Breast epithelium (tissue), 4 donors: ENCODE measurements around the gene ZNF599. TPM values are rescaled to one million over a fixed set of nuclear protein-coding genes. Genes with fewer than 3 reads are reported as not detected.

Experiments used
- DNase-seq, 2 donors: peaks; one replicate each; pipeline ENCODE4 v3.0.0-alpha.2; 2019; ENCODE audit warnings: low spot score in 2 of 2
- H3K27ac ChIP-seq, 2 donors: fragments of 200-600 bp; sonication (generic) in 1 of 2; one replicate each; pipeline ENCODE4 v1.5.1; 2016 to 2019; ENCODE audit warnings: mild to moderate bottlenecking in 1 of 2
- H3K27me3 ChIP-seq, 2 donors: fragments of 200-600 bp; sonication (generic) in 1 of 2; one replicate each; pipeline versions ENCODE4 v1.5.1 to v1.6.0; 2017 to 2019; ENCODE audit warnings: control low read depth in 1 of 2, mild to moderate bottlenecking in 1 of 2
- H3K36me3 ChIP-seq: fragments of 200-600 bp; one replicate; pipeline ENCODE4 v1.5.1; 2019
- H3K4me1 ChIP-seq, 2 donors: fragments of 200-600 bp; sonication (generic); one replicate each; pipeline ENCODE4 v1.5.1; 2016 to 2019; ENCODE audit warnings: control low read depth in 1 of 2
- H3K4me3 ChIP-seq, 3 donors: fragments of 200-600 bp; sonication (generic); 1 replicate in 2 of 3; 2 replicates in 1 of 3; pipeline ENCODE4 v1.5.1; 2016 to 2019; ENCODE audit warnings: mild to moderate bottlenecking in 3 of 3, moderate library complexity in 2 of 3
- H3K9me3 ChIP-seq, 2 donors: fragments of 200-600 bp; sonication (generic) in 1 of 2; one replicate each; pipeline ENCODE4 v1.5.1; 2016 to 2019; ENCODE audit warnings: control low read depth in 1 of 2
- POLR2A ChIP-seq: fragments of 450-650 bp; IDR thresholded peaks from one replicate; pipeline ENCODE4 v1.6.1; 2016; ENCODE audit warnings: antibody characterized with exemption, mild to moderate bottlenecking, moderate library complexity
- POLR2AphosphoS5 ChIP-seq, 3 donors: sonication (generic); formaldehyde crosslinking; IDR thresholded peaks; one replicate each; pipeline ENCODE4 v1.6.1; 2017; ENCODE audit warnings: antibody characterized with exemption in 3 of 3
- intact Hi-C: fragments of 100-400 bp; cut with DNase I; formaldehyde crosslinking; loops from one replicate; pipeline ENCODE4 v1.15.1; 2023; ENCODE audit warnings: low total_unique reads
- total RNA-seq, 3 donors: library from RNA; depleted of rRNA; stranded (reverse); fragments of >200 nt; gene quantifications; one replicate each; pipeline ENCODE4 v1.1.0, GENCODE V29; 2016
- TF ChIP-seq, protein P1 (sequence below), 3 donors: fragments of 450-650 bp; IDR thresholded peaks; one replicate each; pipeline ENCODE4 v1.5.1; 2016 to 2017; ENCODE audit warnings: antibody characterized with exemption in 3 of 3, mild to moderate bottlenecking in 3 of 3, moderate library complexity in 3 of 3

The ZNF599 gene
- total RNA-seq, 3 donors from 2014 or later, result 5.6 to 12.7 (median 8.2) TPM

DNA sequence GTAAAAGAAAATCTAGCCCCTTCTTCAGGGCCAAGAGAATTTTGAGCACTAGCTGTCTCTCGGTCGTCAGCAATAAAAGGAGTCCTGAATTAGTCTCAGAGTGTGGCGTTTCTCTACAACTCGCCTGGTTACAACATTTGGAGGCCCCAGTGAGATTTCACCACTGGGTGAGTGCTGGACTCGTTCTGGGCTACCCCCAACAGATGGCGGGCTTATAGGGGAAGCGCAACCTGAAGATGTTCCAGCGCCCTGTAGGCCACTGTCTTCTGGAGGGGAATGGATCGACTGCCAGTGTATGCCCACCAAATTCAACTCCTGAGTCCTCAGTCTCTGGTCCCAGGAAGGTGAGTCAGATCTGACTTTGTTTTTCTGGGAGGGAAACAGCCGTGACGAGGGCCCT lies 50.7 kb downstream of the ZNF599 start:
- no peaks in the 10 kb centered on the region for H3K27me3 ChIP-seq
- intact Hi-C loops, result no loop called here
- no peak for TF ChIP-seq POLR2A
- TF ChIP-seq, protein P1, sequence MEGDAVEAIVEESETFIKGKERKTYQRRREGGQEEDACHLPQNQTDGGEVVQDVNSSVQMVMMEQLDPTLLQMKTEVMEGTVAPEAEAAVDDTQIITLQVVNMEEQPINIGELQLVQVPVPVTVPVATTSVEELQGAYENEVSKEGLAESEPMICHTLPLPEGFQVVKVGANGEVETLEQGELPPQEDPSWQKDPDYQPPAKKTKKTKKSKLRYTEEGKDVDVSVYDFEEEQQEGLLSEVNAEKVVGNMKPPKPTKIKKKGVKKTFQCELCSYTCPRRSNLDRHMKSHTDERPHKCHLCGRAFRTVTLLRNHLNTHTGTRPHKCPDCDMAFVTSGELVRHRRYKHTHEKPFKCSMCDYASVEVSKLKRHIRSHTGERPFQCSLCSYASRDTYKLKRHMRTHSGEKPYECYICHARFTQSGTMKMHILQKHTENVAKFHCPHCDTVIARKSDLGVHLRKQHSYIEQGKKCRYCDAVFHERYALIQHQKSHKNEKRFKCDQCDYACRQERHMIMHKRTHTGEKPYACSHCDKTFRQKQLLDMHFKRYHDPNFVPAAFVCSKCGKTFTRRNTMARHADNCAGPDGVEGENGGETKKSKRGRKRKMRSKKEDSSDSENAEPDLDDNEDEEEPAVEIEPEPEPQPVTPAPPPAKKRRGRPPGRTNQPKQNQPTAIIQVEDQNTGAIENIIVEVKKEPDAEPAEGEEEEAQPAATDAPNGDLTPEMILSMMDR (IDR thresholded peaks at IDR 0.05), result no peak
- TF ChIP-seq POLR2AphosphoS5 (IDR thresholded peaks at IDR 0.05), result no peak
- H3K36me3 ChIP-seq, result no peaks in the 10 kb centered on the region
- H3K4me3 ChIP-seq, result no peak overlapping the region
- no peak for DNase-seq
- H3K4me1 ChIP-seq, result no peaks in the 10 kb centered on the region
- no peak overlapping the region for H3K27ac ChIP-seq
- no peaks in the 10 kb centered on the region for H3K9me3 ChIP-seq

DNA sequence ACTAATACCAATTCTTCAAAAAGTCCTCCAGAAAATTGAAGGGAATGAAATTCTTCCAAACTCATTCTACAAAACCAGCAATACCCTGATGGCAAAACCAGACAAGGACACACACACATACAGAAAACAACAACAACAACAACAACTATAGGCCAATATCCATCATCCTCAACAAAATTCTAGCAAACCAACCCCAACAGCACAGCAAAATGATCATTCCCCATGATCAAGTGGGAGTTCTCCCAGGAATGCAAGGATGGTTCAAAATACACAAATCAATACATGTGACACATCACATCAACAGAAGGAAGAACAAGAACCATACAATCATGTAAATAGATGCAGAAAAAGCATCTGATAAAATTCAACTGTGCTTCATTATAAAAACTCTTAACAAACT lies 57.7 kb downstream of the ZNF599 start:
- intact Hi-C loops, result no loop called here
- Histone ChIP-seq H3K36me3 (no peaks in the 10 kb centered on the region), H3K27me3 (no peaks in the 10 kb centered on the region), H3K9me3 (peaks cover 4 to 7% of the 10 kb centered on the region in 2 donors), H3K4me3 (no peak overlapping the region), H3K27ac (no peak overlapping the region), H3K4me1 (no peaks in the 10 kb centered on the region)
- TF ChIP-seq, protein P1 (IDR thresholded peaks at IDR 0.05), result no peak
- TF ChIP-seq POLR2A (no peak), POLR2AphosphoS5 (IDR thresholded peaks at IDR 0.05) (no peak)
- no peak for DNase-seq

DNA sequence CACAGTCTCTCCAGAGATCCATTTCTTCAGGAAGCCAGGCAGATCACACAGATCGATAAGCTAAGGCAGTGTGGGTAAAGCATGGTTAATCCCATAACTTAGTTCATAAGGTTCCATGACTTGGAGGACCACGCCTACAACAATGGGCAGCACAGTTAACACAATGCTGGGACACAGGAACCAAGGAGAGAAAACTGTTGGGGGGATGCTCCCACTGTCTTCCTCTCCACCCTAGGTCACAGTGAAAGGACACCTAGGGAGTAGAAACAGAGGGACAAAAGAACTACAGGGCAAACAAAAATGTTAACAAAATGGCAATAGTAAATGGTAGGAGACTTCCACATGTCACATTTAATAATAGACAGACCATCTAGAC lies 59.8 kb downstream of the ZNF599 start:
- Histone ChIP-seq H3K36me3 (no peaks in the 10 kb centered on the region), H3K27ac (no peak overlapping the region), H3K27me3 (no peaks in the 10 kb centered on the region), H3K4me1 (no peaks in the 10 kb centered on the region), H3K9me3 (peaks cover 4 to 7% of the 10 kb centered on the region in 2 donors), H3K4me3 (no peak overlapping the region)
- intact Hi-C loops, result loop anchor here (2.0 kb wide), 1 partner anchor 74 kb away; no protein-coding TSS in a partner anchor
- DNase-seq, result no peak
- TF ChIP-seq POLR2A (no peak), POLR2AphosphoS5 (IDR thresholded peaks at IDR 0.05) (no peak)
- TF ChIP-seq, protein P1 (IDR thresholded peaks at IDR 0.05), result no peak

- Histone ChIP-seq H3K27ac (no peak overlapping the region), H3K27me3 (no peaks in the 10 kb centered on the region), H3K4me1 (no peaks in the 10 kb centered on the region), H3K36me3 (no peaks in the 10 kb centered on the region), H3K9me3 (peaks cover 4 to 9% of the 10 kb centered on the region in 2 donors), H3K4me3 (no peak overlapping the region)
- TF ChIP-seq POLR2AphosphoS5 (IDR thresholded peaks at IDR 0.05) (no peak), POLR2A (no peak)
- TF ChIP-seq, protein P1 (IDR thresholded peaks at IDR 0.05), result peak; percentile 65 to 81 (median 79)
- DNase-seq, result no peak
- intact Hi-C loops, result loop anchor here (2.0 kb wide), 1 partner anchor 74 kb away; no protein-coding TSS in a partner anchor
Observed at GRCh38 chr19:34712395-34713261, 60.4 kb downstream of the ZNF599 start.

GRCh38 chr19:34711890-34712289 lies 61.1 kb downstream of the ZNF599 start:
- intact Hi-C loops, result loop anchor here (2.0 kb wide), 1 partner anchor 73 kb away; no protein-coding TSS in a partner anchor
- no peaks in the 10 kb centered on the region for H3K4me1 ChIP-seq
- no peak overlapping the region for H3K27ac ChIP-seq
- no peaks in the 10 kb centered on the region for H3K36me3 ChIP-seq
- DNase-seq, result no peak
- TF ChIP-seq POLR2AphosphoS5 (IDR thresholded peaks at IDR 0.05) (no peak), POLR2A (no peak)
- TF ChIP-seq, protein P1 (IDR thresholded peaks at IDR 0.05), result no peak
- H3K27me3 ChIP-seq, result no peaks in the 10 kb centered on the region
- peaks cover 4 to 17% of the 10 kb centered on the region in 2 donors for H3K9me3 ChIP-seq
- H3K4me3 ChIP-seq, result no peak overlapping the region
